WERI-Rb-1 (cell line): ENCODE measurements around the gene ABCC4.

Experiments used
- DNase-seq: peaks from one replicate; pipeline ENCODE4 v3.0.0-alpha.2; 2020
- H3K27ac ChIP-seq: fragments of 250-450 bp; sonication (Bioruptor Pico); 2 replicates; pipeline ENCODE4 v1.5.1; 2020; ENCODE audit warnings: mild to moderate bottlenecking, moderate library complexity
- H3K27me3 ChIP-seq: fragments of 250-450 bp; sonication (Bioruptor Pico); 2 replicates; pipeline ENCODE4 v1.5.1; 2021; ENCODE audit warnings: mild to moderate bottlenecking, low read depth, moderate library complexity; ENCODE audit not compliant: insufficient read depth, severe bottlenecking
- H3K36me3 ChIP-seq: fragments of 250-450 bp; sonication (Bioruptor Pico); 2 replicates; pipeline ENCODE4 v1.5.1; 2020; ENCODE audit warnings: mild to moderate bottlenecking, moderate library complexity
- H3K4me3 ChIP-seq: 2 replicates; pipeline ENCODE4 v1.5.1; 2011; ENCODE audit warnings: low read depth, mild to moderate bottlenecking, control low read depth, low read length
- H3K9me3 ChIP-seq: fragments of 250-450 bp; sonication (Bioruptor Pico); 2 replicates; pipeline ENCODE4 v1.5.1; 2021; ENCODE audit warnings: mild to moderate bottlenecking, moderate library complexity; ENCODE audit not compliant: severe bottlenecking
- TF ChIP-seq, protein P1 (sequence below): IDR thresholded peaks from 2 replicates; pipeline ENCODE4 v1.5.1; 2011; ENCODE audit warnings: low read depth, mild to moderate bottlenecking, control low read depth, inconsistent platforms, low read length

ABCC4 gene

DNA sequence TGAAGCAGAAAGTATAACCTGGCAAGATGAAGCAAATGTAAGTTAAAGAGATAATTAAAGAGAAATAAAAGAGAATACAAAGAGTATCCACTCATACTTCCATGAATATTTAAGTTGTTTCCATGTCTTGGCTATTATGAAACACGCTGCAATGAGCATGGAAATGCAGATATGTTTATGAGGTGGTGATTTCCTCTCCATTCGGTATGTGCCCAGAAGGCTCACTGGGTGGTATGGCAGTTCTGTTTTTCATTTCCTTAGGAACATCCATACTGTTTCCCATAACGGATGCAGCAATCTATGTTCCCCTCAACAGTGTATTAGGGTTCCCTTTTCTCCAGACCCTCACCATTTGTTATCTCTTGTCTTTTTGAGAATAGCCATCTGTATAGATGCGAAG, 316.3 kb downstream of the ABCC4 start:
- Histone ChIP-seq H3K9me3 (no peaks in the 10 kb centered on the region), H3K27me3 (no peaks in the 10 kb centered on the region), H3K27ac (no peak overlapping the region), H3K4me3 (no peak overlapping the region), H3K36me3 (no peaks in the 10 kb centered on the region)
- no peak for DNase-seq
- TF ChIP-seq, protein P1, sequence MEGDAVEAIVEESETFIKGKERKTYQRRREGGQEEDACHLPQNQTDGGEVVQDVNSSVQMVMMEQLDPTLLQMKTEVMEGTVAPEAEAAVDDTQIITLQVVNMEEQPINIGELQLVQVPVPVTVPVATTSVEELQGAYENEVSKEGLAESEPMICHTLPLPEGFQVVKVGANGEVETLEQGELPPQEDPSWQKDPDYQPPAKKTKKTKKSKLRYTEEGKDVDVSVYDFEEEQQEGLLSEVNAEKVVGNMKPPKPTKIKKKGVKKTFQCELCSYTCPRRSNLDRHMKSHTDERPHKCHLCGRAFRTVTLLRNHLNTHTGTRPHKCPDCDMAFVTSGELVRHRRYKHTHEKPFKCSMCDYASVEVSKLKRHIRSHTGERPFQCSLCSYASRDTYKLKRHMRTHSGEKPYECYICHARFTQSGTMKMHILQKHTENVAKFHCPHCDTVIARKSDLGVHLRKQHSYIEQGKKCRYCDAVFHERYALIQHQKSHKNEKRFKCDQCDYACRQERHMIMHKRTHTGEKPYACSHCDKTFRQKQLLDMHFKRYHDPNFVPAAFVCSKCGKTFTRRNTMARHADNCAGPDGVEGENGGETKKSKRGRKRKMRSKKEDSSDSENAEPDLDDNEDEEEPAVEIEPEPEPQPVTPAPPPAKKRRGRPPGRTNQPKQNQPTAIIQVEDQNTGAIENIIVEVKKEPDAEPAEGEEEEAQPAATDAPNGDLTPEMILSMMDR = no peak

DNA sequence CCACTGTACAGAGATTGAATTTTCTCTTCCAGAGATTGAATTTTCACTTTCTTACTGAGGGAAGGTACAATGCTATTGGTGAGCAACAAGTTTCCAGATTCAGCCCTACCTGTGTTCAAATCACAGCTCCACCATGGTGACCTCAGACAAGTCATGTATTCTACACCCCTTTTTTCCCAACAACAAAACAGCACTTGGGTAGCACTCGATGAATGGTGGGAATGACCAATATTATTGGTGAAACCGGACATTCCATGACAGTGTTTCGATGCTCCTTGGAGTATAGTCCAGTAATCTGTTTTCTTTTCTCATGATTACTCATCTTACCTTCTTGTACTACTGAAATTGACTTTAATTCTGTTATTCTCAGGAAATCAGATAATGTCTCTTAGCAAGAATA, 322.7 kb downstream of the ABCC4 start:
- Histone ChIP-seq H3K9me3 (no peaks in the 10 kb centered on the region), H3K36me3 (no peaks in the 10 kb centered on the region), H3K4me3 (no peak overlapping the region), H3K27ac (no peak overlapping the region), H3K27me3 (no peaks in the 10 kb centered on the region)
- no peak for DNase-seq
- TF ChIP-seq, protein P1 = no peak

DNA sequence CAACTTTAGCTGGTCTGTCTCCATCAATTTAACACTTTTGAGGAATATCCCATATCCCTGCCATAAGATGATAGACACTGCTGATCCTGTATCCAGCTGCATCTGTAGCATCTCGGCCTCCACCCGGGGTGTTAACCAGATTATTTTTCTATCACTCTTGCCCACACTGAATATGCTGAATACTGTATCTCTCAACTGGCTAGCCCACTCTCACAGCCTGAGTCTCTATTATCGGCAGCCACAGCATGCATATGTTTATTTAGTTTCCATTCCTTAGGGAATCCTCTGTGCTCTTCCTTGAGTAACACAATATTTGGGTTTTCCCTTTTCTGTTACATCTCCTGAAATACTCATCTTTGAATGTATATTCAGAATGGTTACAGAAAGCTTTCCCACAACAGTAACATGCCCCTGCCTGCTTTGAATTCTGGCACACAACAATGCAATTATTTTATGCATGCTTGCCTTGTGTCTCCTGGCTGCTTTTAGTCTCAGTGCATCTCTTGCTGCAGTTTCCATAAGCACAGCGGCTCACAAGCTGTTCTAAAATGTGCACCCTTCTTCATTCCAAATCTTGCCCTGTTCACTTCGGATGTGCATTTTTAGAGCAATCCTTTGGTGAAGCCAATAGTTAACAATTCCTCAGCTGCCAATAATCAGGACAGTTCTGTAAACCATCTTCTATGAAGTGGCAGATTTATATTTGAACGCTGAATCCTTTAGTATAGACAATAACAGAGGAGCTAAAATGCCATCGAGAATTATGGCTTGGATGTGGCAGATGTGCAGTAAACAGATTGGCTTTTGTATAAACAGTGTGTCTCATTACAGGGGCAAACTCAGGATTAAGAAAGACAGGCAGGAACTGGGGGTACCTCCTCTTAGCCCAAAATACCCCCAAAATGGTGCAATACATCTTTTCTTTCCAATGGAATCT, 327.0 kb downstream of the ABCC4 start:
- no peaks in the 10 kb centered on the region for H3K36me3 ChIP-seq
- H3K27ac ChIP-seq = no peak overlapping the region
- TF ChIP-seq, protein P1 = no peak
- no peak overlapping the region for H3K4me3 ChIP-seq
- H3K27me3 ChIP-seq = no peaks in the 10 kb centered on the region
- no peak for DNase-seq
- H3K9me3 ChIP-seq = no peaks in the 10 kb centered on the region

DNA sequence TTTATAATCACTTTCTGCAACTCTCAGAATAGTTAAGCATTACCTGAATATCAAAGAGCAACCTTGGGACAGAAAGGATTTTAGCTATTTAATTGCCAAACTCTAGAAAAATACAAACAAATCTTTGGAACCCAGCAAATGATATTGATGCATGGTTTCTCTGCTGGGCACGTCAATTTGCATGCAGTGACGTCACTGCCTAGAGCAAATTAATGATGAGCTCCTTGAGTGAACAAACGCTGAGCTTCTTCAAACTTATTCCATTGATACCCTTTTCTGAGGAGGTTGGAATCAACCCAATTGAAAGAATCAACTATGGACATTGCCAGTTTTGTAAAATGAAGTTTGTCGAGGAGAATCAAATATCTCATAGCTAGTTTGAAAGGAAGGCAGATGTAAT, 329.0 kb downstream of the ABCC4 start:
- no peak overlapping the region for H3K27ac ChIP-seq
- H3K27me3 ChIP-seq = peaks cover 9% of the 10 kb centered on the region
- H3K36me3 ChIP-seq = no peaks in the 10 kb centered on the region
- H3K9me3 ChIP-seq = no peaks in the 10 kb centered on the region
- H3K4me3 ChIP-seq = no peak overlapping the region
- TF ChIP-seq, protein P1 = no peak
- DNase-seq = no peak
